SKM-1 treated with dmso at 0.1 percent for 144 hours (cell line): ENCODE measurements around the gene CYTH1.
A peak's percentile ranks its signal among the peaks of the same experiment; 100 is the strongest.

Experiments
- DNase-seq: peaks from one replicate; lab custom pipeline; 2025; ENCODE audit not compliant: unreplicated experiment; lab: John Stamatoyannopoulos, UW

The CYTH1 gene

GRCh38 chr17:78654325-78654724 is 127.7 kb downstream of the CYTH1 start:
- no peak for DNase-seq

DNA sequence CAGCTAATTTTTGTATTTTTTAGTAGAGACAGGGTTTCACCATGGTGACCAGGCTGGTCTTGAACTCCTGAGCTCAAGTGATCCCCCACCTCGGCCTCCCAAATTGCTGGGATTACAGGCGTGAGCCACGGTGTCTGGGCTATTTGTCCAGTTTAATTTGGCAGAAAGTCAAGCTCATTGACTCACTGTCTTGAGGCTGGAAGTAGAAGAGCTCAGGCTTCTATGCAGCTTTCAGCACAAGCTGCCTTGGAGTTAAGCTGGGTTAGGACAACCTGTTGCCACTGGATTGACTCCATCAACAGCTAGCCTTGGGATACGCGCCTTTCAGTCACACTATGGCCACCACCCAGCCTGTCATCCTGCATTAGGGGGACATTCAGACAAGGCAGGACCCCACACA is 128.7 kb downstream of the CYTH1 start:
- no peak for DNase-seq

GRCh38 chr17:78652913-78653312 is 129.2 kb downstream of the CYTH1 start:
- peak; percentile 13 for DNase-seq

DNA sequence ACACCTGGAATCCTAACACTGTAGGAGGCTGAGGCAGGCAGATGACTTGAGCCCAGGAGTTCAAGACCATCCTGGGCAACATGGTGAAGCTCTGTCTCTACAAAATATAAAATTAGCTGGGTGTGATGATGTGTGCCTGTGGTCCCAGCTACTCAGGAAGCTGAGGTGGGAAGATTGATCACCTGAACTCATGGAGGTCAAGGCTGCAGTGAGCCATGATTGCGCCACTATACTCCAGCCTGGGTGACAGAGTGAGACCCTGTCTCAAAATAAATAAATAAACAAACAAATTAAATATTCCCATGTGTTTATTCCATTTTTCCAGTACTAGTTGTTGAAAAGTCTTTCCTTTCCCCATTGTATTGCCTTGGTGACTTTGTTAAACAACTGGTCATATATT is 130.0 kb downstream of the CYTH1 start:
- DNase-seq: no peak

DNA sequence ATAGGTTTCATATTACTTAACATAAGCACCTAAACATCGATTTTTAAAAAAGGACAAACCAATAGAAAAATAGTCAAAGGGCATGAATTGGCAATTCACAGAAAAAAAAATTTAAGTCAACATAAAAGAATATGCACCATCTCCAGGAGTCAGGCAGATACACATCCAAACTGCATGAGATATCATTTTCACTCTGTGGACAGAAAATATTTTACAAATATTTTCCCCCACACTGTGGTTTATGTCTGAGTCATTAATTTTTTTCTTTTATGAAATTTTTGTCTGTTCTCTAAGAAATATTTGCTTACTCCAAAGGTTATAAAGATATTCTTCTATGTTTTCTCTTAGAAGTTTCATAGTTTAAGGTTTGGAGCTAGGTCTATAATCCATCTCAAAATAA is 130.5 kb downstream of the CYTH1 start:
- DNase-seq: no peak

GRCh38 chr17:78650093-78650715 is 131.9 kb downstream of the CYTH1 start:
- DNase-seq: no peak

DNA sequence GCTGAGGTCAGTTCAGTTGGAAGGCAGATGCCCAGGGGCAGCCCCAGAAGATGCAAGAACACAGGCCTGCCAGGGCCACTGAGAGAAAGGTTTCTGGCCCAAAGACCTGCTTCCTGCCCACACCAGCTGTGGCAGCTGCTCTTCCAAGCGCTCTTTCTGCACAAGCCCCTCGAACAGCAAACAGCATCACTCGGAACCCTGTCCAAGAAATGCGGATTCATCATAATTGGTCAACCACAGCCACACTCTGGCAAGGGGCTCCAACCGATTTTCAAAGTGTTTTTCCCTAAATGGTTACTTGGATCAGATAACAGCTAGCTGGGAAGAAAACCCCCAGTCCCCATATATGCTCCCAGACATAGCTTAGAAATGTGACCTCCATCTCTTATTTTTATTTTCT is 133.8 kb downstream of the CYTH1 start:
- DNase-seq: no peak

- DNase-seq: no peak
Measured at GRCh38 chr17:78647032-78647431, 135.0 kb downstream of the CYTH1 start.

GRCh38 chr17:78645421-78646295 is 136.4 kb downstream of the CYTH1 start:
- peak; percentile 85 for DNase-seq

DNA sequence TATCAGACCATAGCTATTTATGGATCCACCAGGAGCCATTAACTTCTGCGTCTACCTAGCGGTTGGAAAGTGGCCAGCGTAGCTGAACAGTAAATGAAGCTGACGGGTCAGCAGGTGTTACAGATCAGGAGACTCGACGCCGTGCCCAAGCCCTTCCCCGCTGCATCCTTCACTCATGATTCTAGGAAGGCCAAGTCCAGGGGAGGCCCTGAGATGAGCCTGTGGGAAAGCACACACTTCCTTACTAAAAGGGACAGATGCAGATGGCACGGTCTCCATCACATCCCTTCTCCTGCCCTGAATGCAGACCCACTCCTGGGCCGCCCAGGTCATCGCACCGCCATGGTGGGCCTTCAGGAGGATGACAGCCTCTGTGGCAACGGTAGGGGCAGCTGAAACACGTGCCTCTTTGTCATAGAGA is 137.1 kb downstream of the CYTH1 start:
- no peak for DNase-seq

GRCh38 chr17:78644224-78644623 is 137.8 kb downstream of the CYTH1 start:
- DNase-seq: no peak

GRCh38 chr17:78643326-78643725 is 138.7 kb downstream of the CYTH1 start:
- no peak for DNase-seq

DNA sequence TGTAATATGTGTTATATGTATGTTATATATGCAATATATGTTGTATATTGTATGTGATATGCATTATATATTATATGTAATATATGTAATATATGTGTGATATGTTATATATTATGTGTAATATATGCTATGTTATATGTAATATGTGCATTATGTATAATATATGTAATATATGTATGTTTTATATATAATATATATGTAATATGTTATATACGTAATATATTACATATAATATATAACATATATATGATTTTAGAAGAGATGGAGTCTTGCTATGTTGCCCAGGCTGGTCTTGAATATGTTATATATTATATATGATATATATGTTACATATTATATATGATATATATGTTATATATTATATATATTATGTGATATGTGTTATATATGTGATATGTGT is 139.4 kb downstream of the CYTH1 start:
- no peak for DNase-seq

DNA sequence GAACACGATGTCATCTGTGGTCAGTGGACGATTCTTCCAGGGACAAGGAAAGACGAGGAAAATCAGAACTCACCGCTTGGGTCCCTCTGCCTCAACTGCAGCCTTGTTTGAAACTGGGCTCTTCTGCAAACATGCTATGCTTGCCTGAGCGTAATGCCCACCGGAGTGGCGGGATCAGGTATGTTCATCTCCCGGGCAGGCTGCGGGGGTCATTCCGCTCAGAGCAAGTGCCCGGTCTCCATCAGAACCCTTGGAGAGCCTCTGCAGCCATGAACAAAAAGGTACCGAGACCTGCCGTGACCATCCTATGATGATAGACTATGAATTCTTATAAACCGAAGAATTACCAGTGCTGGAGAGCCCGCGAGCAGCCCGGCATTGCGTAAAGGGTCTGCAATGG is 140.4 kb downstream of the CYTH1 start:
- no peak for DNase-seq

- DNase-seq: no peak
Measured at GRCh38 chr17:78641243-78641642, 140.8 kb downstream of the CYTH1 start.

DNA sequence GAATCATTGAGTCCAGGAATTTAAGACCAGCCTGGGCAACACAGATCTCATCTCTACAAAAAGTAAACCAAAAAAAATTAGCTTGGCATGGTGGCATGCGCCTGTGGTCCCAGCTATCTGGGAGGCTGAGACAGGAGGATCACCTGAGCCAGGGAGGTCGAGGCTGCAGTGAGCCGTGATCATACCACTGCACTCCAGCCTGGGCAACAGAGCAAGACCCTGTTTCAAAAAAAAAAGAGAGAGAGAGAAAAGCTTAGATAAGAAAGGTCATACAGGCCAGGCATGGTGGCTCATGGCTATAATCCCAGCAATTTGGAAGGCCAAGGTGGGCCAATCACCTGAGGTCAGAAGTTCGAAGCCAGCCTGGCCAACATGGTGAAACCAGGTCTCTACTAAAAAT is 141.4 kb downstream of the CYTH1 start:
- DNase-seq: no peak

DNA sequence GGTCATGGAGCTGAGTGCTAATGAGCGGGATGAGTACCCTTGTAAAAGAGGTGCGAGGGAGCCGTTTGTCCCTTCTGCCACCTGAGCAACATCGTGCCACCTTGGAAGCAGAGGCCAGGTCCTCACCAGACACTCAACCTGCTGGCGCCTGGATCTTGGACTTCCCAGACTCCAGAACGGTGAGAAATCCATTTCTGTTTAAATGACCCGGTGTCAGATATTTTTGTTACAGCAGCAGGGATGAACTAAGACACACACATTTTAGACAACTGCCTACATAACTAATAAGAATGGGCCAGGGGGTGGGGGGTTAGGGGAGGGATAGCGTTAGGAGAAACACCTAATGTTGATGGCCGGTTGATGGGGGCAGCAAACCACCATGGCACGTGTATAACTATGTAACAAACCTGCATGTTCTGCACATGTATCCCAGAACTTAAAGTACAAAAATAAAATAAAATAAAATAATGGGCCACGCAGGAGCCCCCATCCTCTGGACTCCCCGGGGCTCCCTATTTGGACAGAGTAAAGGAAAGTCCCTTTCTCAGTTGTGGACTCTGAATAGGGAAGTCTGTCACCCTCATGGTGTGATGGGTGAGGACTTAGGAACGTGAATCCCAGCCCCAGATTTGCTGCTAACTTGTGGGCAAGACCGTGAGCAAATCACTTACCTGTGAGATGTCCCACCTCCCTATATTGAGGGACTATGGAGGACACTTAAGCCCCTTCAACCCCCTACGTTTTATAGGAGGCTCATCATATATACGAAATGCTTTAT is 144.2 kb downstream of the CYTH1 start:
- DNase-seq: no peak

DNA sequence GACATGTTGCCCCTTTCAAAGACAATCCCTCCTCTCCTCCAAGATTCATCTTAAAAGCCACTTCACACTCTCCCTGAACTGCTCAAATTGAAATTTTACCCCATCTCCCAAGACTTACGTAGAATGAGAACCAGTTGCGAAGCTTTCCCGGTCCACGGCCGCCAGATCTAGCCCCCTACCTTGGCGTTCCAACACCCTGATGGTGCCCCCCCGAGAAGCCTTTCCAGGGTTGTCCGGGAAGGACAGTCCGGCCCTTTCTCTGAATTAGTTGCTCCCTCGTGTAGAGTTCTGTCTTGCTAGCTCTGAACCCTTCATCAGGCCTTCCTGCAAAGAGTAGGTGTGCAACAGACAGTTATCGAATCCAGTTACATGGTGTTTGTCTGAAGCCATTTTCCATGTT is 144.9 kb downstream of the CYTH1 start:
- DNase-seq: no peak

DNA sequence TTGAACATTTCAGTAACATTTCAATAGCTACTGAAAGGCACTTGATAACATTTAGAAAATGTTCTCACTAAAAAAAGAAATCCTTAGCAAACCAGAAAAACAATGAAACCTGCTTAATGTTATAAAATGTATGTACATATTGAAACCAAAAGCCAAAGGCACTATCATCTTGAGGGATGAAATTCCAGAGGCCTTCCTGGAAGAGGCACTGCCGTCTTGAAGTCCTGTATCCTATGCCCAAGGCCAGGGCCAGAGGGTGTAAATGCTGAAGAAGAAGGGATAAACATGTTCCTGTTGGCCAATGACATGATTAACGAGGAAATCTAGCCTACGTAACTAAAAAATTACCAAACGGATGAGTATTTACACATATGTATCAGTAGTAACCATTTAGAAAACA is 147.9 kb downstream of the CYTH1 start:
- DNase-seq: no peak

DNA sequence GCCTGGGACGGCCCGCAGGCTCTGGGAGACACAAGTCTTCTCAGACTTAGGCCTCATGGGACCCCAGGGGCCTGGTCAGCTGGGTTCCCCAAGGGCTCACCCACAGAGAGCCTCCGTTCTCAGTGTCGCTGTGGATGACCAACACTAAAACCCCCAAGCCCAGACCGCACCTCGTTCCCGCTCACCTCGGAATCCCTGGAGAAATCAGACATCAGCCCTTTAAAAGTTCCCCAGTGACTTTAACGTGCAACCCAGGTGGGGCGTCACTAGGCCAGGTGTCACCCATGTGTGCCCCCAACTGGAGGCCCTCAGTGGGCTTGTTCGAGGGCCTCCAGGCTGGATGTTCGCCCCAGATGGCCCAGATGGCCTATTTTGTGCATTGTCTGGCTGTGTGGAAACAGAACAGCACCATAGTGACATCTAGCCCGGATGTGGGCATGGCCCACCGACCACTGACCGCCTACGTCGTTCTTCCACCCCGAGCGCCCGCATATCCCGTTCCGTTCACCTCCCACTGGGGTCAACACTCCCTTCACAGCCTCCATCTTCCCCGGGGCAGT is 152.6 kb downstream of the CYTH1 start:
- no peak for DNase-seq
